H9 (cell line): ENCODE data around the gene LCTL. TPM values are rescaled to one million over a fixed set of nuclear protein-coding genes. Genes with fewer than 3 reads are reported as not detected.

Source experiments
- DNase-seq: peaks from one replicate; pipeline ENCODE4 v3.0.0-alpha.2; 2017
- H2AFZ ChIP-seq: one replicate; pipeline ENCODE4 v1.6.1; 2013; ENCODE audit warnings: mild to moderate bottlenecking, low read length, control low read depth, moderate library complexity
- H2AK5ac ChIP-seq: 2 replicates; pipeline ENCODE4 v1.6.1; 2013; ENCODE audit warnings: low read length, control low read depth, mixed read lengths; ENCODE audit not compliant: insufficient read length
- H2BK120ac ChIP-seq: one replicate; pipeline ENCODE4 v1.6.1; 2013; ENCODE audit warnings: low read depth, mild to moderate bottlenecking, low read length, control low read depth, inconsistent platforms; ENCODE audit not compliant: poor library complexity, severe bottlenecking
- H2BK12ac ChIP-seq: 2 replicates; pipeline ENCODE4 v1.6.1; 2013; ENCODE audit warnings: low read length, control low read depth, mixed read lengths, low read depth; ENCODE audit not compliant: insufficient read length
- H2BK15ac ChIP-seq: 2 replicates; pipeline ENCODE4 v1.6.1; 2013; ENCODE audit warnings: low read depth, low read length, control low read depth
- H2BK20ac ChIP-seq: one replicate; pipeline ENCODE4 v1.6.1; 2013; ENCODE audit warnings: low read depth, mild to moderate bottlenecking, low read length, control low read depth, inconsistent platforms; ENCODE audit not compliant: poor library complexity, severe bottlenecking
- H2BK5ac ChIP-seq: 2 replicates; pipeline ENCODE4 v1.6.1; 2013; ENCODE audit warnings: low read length, control low read depth, mixed read lengths; ENCODE audit not compliant: insufficient read length
- H3K14ac ChIP-seq: 2 replicates; pipeline ENCODE4 v1.6.1; 2013; ENCODE audit warnings: low read length, control low read depth; ENCODE audit not compliant: insufficient read depth
- H3K18ac ChIP-seq: 2 replicates; pipeline ENCODE4 v1.6.1; 2013; ENCODE audit warnings: low read depth, mild to moderate bottlenecking, mixed read lengths, low read length, control low read depth; ENCODE audit not compliant: insufficient read length
- H3K23ac ChIP-seq: 2 replicates; pipeline ENCODE4 v1.6.1; 2013; ENCODE audit warnings: low read length, control low read depth, mixed read lengths, low read depth; ENCODE audit not compliant: insufficient read length
- H3K23me2 ChIP-seq: 2 replicates; pipeline ENCODE4 v1.6.1; 2013; ENCODE audit warnings: low read depth, mild to moderate bottlenecking, mixed read lengths, low read length, control low read depth; ENCODE audit not compliant: insufficient read length, poor library complexity, severe bottlenecking
- H3K27ac ChIP-seq: 2 replicates; pipeline ENCODE4 v1.5.1; 2013; ENCODE audit warnings: low read length, control low read depth, mixed read lengths, low read depth; ENCODE audit not compliant: insufficient read length
- H3K27me3 ChIP-seq: 2 replicates; pipeline ENCODE4 v1.6.1; 2013; ENCODE audit warnings: low read length, control low read depth, inconsistent platforms; ENCODE audit not compliant: insufficient read depth
- H3K4ac ChIP-seq: 2 replicates; pipeline ENCODE4 v1.6.1; 2013; ENCODE audit warnings: low read depth, mild to moderate bottlenecking, control low read depth, inconsistent platforms, low read length, moderate library complexity
- H3K4me1 ChIP-seq: 2 replicates; pipeline ENCODE4 v1.6.1; 2013; ENCODE audit warnings: low read length, control low read depth, inconsistent platforms; ENCODE audit not compliant: insufficient read depth
- H3K4me2 ChIP-seq: 2 replicates; pipeline ENCODE4 v1.6.1; 2013; ENCODE audit warnings: low read length, control low read depth, mixed read lengths; ENCODE audit not compliant: insufficient read length, insufficient read depth
- H3K56ac ChIP-seq: 2 replicates; pipeline ENCODE4 v1.6.1; 2013; ENCODE audit warnings: low read depth, mild to moderate bottlenecking, mixed read lengths, low read length, control low read depth; ENCODE audit not compliant: insufficient read length
- H3K79me1 ChIP-seq: 2 replicates; pipeline ENCODE4 v1.6.1; 2013; ENCODE audit warnings: low read depth, mild to moderate bottlenecking, moderate library complexity, low read length, control low read depth, inconsistent platforms; ENCODE audit not compliant: insufficient read depth, poor library complexity, severe bottlenecking
- H3K79me2 ChIP-seq: 2 replicates; pipeline ENCODE4 v1.6.1; 2013; ENCODE audit warnings: low read length, control low read depth, inconsistent platforms; ENCODE audit not compliant: insufficient read depth
- H3K9ac ChIP-seq: 2 replicates; pipeline ENCODE4 v1.6.1; 2013; ENCODE audit warnings: low read length, control low read depth, mixed read lengths; ENCODE audit not compliant: insufficient read length; ENCODE audit errors: extremely low read depth
- H3K9me3 ChIP-seq: one replicate; pipeline ENCODE4 v1.6.1; 2013; ENCODE audit warnings: low read depth, low read length, inconsistent platforms; ENCODE audit not compliant: control insufficient read depth
- H3T11ph ChIP-seq: one replicate; pipeline ENCODE4 v1.6.1; 2013; ENCODE audit warnings: mild to moderate bottlenecking, low read length, control low read depth, inconsistent platforms
- H4K20me1 ChIP-seq: one replicate; pipeline ENCODE4 v1.6.1; 2013; ENCODE audit not compliant: control insufficient read depth, insufficient read length, insufficient read depth
- H4K5ac ChIP-seq: 2 replicates; pipeline ENCODE4 v1.6.1; 2013; ENCODE audit warnings: low read depth, mild to moderate bottlenecking, mixed read lengths, low read length, control low read depth; ENCODE audit not compliant: insufficient read length
- H4K8ac ChIP-seq: replicated peaks from 2 replicates; pipeline ENCODE4 v1.6.1; 2013; ENCODE audit warnings: low read length, control low read depth, mixed read lengths, low read depth; ENCODE audit not compliant: insufficient read length
- H4K91ac ChIP-seq: 2 replicates; pipeline ENCODE4 v1.6.1; 2013; ENCODE audit warnings: low read depth, mild to moderate bottlenecking, moderate library complexity, mixed read lengths, low read length, control low read depth; ENCODE audit not compliant: insufficient read length
- H3K27ac Mint-ChIP-seq, 3 experiments: 2 replicates in 2 of 3; 3 replicates in 1 of 3; pipeline ENCODE4 v1.8.0; 2020 to 2021; ENCODE audit warnings: mixed read lengths in 3 of 3, mild to moderate bottlenecking in 1 of 3, moderate library complexity in 1 of 3
- H3K27me3 Mint-ChIP-seq: 2 replicates; pipeline ENCODE4 v1.8.0; 2021; ENCODE audit warnings: low read depth, mild to moderate bottlenecking, moderate library complexity, mixed read lengths
- H3K36me3 Mint-ChIP-seq, 3 experiments: 2 replicates in 2 of 3; 3 replicates in 1 of 3; pipeline ENCODE4 v1.8.0; 2020 to 2021; ENCODE audit warnings: low read depth in 3 of 3, mixed read lengths in 3 of 3; ENCODE audit not compliant: insufficient read depth in 1 of 3
- H3K4me1 Mint-ChIP-seq, 2 experiments: 2 replicates each; pipeline ENCODE4 v1.8.0; 2020; ENCODE audit warnings: mixed read lengths in 2 of 2
- H3K4me3 Mint-ChIP-seq, 2 experiments: 2 replicates in 1 of 2; 3 replicates in 1 of 2; pipeline ENCODE4 v1.8.0; 2020 to 2021; ENCODE audit warnings: mild to moderate bottlenecking in 2 of 2, mixed read lengths in 2 of 2, moderate library complexity in 1 of 2
- H3K9me3 Mint-ChIP-seq, 2 experiments: 2 replicates in 1 of 2; 3 replicates in 1 of 2; pipeline ENCODE4 v1.8.0; 2020; ENCODE audit warnings: mild to moderate bottlenecking in 2 of 2, mixed read lengths in 2 of 2, moderate library complexity in 1 of 2
- WGBS: extraction: QIAGEN DNeasy Blood & Tissue Kit; methylation state at CpG from one replicate; pipeline ENCODE4 v1.1.7; 2013; ENCODE audit warnings: missing lambda C conversion rate, low lambda C conversion rate, mixed read lengths; ENCODE audit not compliant: insufficient read length; ENCODE audit errors: extremely low coverage; 5-methylcytosine and 5-hydroxymethylcytosine counted together
- total RNA-seq: library from RNA; stranded (reverse); gene quantifications from 2 replicates; pipeline ENCODE4 v1.2.1, GENCODE V29; 2021
- TF ChIP-seq, protein P1 (sequence below): fragments of 200-600 bp; sonication (generic); conservative IDR thresholded peaks from 3 replicates; pipeline ENCODE4 v1.8.0; 2021; ENCODE audit warnings: antibody characterized with exemption, mild to moderate bottlenecking

Gene LCTL
- total RNA-seq, 1 experiment from 2014 or later: 2.3 TPM

- Histone ChIP-seq H2BK20ac (no peak overlapping the region), H4K20me1 (no peaks in the 10 kb centered on the region), H3K27ac (no peak overlapping the region), H2AFZ (no peak overlapping the region), H4K8ac (no peak overlapping the region), H3K9ac (no peak overlapping the region), H2BK5ac (no peak overlapping the region), H4K5ac (no peak overlapping the region), H3K23me2 (no peaks in the 10 kb centered on the region), H3K4me2 (no peak overlapping the region), H2BK120ac (no peak overlapping the region), H3K79me1 (no peaks in the 10 kb centered on the region), H3K14ac (no peak overlapping the region), H3K18ac (no peak overlapping the region), H3K4me1 (no peaks in the 10 kb centered on the region), H3K23ac (no peak overlapping the region), H3K79me2 (no peaks in the 10 kb centered on the region), H3K9me3 (no peaks in the 10 kb centered on the region), H3K4ac (no peak overlapping the region), H2BK15ac (no peak overlapping the region), H3K56ac (no peak overlapping the region), H3T11ph (no peak overlapping the region), H3K27me3 (no peaks in the 10 kb centered on the region), H2AK5ac (no peak overlapping the region), H2BK12ac (no peak overlapping the region), H4K91ac (no peak overlapping the region)
- no peak for DNase-seq
- H3K36me3 Mint-ChIP-seq: no peaks in the 10 kb centered on the region
- TF ChIP-seq, protein P1, sequence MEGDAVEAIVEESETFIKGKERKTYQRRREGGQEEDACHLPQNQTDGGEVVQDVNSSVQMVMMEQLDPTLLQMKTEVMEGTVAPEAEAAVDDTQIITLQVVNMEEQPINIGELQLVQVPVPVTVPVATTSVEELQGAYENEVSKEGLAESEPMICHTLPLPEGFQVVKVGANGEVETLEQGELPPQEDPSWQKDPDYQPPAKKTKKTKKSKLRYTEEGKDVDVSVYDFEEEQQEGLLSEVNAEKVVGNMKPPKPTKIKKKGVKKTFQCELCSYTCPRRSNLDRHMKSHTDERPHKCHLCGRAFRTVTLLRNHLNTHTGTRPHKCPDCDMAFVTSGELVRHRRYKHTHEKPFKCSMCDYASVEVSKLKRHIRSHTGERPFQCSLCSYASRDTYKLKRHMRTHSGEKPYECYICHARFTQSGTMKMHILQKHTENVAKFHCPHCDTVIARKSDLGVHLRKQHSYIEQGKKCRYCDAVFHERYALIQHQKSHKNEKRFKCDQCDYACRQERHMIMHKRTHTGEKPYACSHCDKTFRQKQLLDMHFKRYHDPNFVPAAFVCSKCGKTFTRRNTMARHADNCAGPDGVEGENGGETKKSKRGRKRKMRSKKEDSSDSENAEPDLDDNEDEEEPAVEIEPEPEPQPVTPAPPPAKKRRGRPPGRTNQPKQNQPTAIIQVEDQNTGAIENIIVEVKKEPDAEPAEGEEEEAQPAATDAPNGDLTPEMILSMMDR: no peak
- peaks cover 2 to 13% of the 10 kb centered on the region in 2 experiments; a peak in 3 of 4 replicates for H3K4me1 Mint-ChIP-seq
- no peak overlapping the region for H3K27ac Mint-ChIP-seq
- WGBS: no CpG with 5 or more reads among the region's 2 CpGs
- no peak overlapping the region for H3K4me3 Mint-ChIP-seq
- no peaks in the 10 kb centered on the region; a peak in 1 of 5 replicates for H3K9me3 Mint-ChIP-seq
- H3K27me3 Mint-ChIP-seq: no peaks in the 10 kb centered on the region
Observed at GRCh38 chr15:66601521-66601920, 35.7 kb upstream of the LCTL start.
